Right renal cortex interstitium (tissue), 3 donors: ENCODE data around the gene CREBL2. TPM values are rescaled to one million over a fixed set of nuclear protein-coding genes. Genes with fewer than 3 reads are reported as not detected.
A peak's percentile ranks its signal among the peaks of the same experiment; 100 is the strongest.
"Not testable (repeated sequence)": the region's sequence is repeated elsewhere in the genome, so short reads cannot be mapped to it uniquely, and the experiment has no call there.

Source experiments
- DNase-seq, 3 donors: peaks; one replicate each; pipeline ENCODE4 v3.0.0-alpha.2; 2013; ENCODE audit warnings: low read depth in 3 of 3, low spot score in 2 of 3
- polyA plus RNA-seq, 3 donors: library from polyadenylated mRNA; unstranded; fragments of 120-200 nt; gene quantifications; one replicate each; pipeline ENCODE4 v1.2.1, GENCODE V29; 2013; ENCODE audit not compliant: insufficient read length in 3 of 3

Gene CREBL2
- polyA plus RNA-seq, 3 donors, result 35.9 to 39.1 (median 37.0) TPM

DNA sequence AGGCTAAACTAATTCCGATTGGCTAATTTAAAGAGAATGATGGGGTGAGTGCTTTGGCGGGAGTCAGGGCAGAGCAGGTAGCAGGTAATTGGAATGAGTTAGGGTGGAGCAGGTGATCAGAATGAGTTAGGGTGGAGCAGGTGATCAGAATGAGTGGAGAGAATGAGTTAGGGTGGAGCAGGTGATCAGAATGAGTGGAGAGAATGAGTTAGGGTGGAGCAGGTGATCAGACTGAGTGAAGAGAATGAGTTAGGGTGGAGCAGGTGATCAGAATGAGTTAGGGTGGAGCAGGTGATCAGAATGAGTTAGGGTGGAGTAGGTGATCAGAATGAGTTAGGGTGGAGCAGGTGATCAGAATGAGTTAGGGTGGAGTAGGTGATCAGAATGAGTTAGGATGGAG is 15.7 kb upstream of the CREBL2 start:
- not testable (repeated sequence) for DNase-seq

DNA sequence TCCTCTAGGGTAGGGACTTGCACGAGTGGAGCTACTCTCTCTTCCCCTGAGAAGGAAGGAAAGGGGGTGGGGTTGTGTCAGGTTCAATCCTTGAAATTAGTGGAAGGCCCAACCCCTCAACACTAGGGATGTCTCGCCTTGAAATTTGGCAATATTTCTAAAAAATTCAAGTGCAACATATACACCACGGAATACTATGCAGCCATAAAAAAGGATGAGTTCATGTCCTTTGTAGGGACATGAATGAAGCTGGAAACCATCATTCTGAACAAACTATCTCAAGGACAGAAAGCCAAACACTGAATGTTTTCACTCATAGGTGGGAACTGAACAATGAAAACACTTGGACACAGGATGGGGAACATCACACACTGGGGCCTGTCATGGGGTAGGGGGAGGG is 15.1 kb upstream of the CREBL2 start:
- DNase-seq, result not testable (repeated sequence)

DNA sequence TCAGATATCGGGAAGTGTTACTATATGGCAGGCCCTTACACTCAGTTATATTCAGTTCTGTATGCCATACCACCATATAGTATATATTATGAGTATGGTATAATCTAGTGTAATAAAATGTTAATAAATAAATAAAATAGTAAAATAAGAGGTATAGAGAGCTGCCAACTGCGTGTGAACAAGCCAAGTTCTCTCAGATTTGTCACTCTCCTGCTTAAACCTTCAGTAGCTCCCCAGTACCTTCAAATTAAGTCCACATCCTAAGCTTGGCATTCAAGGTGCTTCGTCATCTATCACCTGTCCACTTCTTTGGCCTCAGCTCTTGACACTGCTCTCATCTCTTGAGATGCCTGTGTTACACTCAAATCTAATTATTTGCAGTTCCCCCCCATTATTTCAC is 12.8 kb upstream of the CREBL2 start:
- DNase-seq, result no peak

DNA sequence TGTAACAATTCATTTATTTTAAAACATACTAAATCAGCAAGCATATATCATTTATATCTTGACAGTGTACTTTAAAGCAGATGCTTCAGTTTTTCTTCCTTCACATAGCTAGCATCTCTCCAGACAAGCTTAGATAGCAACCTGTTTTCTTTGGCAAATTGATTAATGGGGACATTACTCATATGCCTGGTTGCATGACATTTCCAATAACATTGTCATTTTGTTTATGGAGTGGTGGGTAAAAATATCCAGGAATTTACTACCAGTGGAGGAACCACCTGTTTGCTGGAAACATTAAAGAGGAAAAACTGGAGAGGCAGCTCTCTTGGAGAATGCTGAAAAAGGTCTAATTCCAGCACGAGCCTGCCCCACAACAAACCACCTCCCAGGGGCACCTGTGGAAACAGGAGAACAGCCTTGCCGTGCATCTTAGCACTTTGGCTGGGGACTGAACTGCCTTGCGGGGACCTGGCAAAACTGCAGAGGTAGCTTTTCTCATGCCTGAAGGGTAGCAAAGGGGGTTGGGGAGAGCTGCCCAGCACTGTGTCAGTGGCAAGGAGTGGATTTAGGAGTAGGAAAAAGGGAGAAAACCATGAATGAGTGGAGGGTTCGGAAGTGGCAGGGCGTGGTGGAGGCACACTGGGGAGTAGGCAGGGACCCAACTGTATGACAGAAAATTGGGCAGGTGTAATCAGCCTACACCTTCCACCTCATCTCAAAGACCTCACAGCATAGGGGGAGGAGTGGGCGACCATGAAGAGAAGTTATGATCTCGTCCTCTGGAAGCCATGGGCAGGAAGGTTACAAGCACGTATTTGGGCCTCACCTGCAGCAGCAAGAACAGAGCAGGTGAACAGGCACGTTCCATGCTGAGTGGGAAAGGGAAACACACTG is 11.7 kb upstream of the CREBL2 start:
- DNase-seq, result no peak

DNA sequence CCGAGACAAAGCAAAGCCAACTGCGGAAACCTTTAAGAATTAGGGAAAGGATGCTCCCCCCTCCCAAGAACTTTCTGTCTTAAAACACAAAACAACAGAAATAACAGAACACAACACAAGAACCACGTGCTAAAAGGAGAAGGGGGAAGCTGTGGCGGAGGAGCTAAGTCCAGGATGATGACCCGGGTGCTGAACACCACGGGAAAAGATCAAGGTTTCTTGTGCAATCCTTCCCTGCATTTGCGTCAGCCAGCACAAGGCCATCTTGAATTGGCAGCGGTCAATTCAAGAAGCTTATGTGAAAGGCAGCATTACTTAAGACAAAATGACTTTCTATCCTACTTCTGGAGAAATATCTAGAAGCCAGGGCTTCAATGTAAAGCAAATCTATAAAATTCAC is 11.0 kb upstream of the CREBL2 start:
- DNase-seq, result no peak

DNA sequence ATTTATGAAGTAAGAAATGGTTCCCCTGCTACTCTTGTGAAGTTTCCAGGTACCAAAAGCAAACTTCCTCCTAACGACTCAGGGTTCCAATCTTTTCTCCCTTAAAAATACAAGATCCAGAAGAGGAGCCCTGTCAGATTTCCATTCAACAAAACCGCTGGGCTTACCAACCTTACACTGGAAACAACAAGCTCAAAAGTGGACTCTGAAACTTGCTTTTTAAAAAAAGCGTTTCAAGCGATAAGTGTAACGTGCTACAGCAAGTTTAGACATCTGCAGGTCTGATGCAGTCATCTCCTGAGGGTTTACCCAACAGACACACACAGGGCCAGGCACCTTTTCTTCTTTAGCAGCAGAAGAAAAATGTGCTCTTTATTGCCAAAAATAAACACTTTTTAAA is 6.9 kb upstream of the CREBL2 start:
- no peak for DNase-seq

DNA sequence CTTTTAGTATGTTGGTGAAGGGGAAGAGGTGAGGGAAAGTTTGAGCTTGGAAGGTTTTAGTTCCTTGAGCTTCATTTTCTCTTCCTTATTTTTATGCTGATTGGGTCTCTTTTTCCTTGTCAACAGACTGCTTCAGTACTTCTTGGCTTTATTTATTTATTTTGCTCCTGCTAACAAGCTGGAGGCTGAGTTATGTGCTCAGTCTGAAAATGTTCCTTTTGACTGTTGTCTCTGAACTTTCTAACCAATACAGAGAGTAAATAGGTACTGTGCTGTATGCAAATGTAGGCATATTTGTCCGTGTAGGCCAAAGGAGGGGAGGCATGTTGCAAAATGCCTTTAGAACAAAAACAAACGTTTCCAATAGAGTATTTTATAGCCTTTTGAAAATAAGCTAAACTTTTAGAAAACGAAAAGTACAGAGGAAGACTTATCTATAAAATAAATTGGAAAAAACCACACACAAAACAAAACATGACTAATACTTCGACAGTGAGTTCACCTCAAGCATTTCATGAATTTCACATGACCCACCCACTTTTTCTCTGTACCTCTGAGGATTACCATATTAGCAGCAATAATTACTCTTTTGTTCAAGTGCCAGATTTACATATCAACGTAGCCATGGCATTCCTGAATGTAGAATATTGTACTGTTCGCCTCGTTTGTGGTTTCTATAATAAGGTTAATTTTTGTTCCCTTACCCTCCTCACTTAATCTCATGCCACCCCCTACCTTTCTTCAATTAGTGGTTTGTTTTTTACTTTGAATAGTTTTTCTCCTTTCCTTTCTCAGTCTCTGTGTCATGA is 4.7 kb upstream of the CREBL2 start:
- DNase-seq, result no peak

DNA sequence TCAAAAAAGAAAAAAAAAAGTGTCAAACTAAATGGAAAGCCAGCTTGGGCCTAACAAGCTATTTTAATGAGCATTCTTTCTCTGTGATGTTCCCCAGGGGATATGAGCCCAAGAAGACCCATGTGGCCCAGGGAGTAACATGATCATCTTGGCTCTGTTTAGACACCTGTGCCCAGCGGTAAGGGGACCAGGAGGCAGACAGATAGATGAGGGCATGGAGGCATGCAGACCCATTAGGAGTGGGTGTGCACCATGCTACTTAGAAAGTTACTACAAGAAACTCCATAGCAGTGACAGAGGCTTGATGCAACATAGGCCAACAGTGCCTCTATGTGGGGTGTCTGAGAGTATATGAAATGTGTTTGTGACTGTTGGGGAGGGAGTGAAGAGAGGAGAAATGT is 3.1 kb upstream of the CREBL2 start:
- DNase-seq, result no peak

DNA sequence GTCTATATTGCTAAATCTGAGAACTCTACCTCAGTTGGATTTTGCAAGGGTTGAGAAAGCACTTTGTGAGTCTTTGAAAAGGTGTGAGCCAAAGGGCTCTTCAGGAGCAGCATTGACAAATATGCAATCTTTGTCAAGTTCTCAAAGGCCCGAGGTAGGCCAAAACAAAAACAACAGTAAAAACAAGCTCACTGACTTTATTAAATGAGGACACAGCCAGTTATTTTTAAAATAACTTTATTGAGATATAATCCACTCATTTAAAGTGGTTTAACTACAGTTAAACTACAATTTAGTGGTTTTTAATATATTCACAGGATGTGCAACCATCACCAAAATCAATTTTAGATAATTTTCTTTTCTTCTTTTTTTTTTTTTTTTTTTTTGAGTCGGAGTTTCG is 2.0 kb upstream of the CREBL2 start:
- no peak for DNase-seq

DNA sequence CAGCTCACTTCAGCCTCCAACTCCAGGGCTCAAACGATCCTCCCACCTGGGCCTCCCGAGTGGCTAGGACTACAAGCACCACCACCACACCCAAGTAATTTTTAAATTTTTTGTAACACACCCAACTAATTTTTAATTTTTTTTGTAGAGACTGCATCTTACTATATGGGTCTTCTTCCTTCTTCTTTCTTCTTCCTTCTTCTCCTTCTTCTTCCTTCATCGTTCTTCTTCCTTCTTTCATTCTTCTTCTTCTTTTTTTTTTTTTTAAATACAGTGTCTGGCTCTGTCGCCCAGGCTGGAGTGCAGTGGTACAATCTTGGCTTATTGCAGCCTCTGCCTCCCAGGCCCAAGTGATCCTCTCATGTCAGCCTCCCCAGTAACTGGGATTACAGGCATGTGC is 965 bp upstream of the CREBL2 start:
- no peak for DNase-seq

DNA sequence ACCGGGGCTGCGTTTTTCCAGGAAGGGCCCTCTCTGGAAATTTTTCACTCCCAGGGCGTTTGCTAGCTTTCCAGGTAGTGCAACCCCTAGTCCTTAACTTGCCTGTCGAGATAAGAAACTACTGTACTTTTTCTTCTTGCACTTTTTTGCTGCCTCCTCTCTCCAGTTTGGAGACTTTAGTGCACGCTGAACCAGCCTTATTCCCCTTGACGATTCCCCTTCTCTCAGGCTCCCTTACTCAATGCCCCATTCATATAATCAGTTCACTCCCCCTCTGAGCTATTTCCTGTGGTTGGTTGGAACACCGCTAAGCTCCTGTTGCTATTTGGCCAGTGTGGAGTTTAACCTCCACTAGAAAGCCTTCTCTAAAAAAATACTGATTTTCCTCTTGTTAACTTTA is 682 bp downstream of the CREBL2 start:
- peak in 1 of 3 donors; percentile 18 for DNase-seq

DNA sequence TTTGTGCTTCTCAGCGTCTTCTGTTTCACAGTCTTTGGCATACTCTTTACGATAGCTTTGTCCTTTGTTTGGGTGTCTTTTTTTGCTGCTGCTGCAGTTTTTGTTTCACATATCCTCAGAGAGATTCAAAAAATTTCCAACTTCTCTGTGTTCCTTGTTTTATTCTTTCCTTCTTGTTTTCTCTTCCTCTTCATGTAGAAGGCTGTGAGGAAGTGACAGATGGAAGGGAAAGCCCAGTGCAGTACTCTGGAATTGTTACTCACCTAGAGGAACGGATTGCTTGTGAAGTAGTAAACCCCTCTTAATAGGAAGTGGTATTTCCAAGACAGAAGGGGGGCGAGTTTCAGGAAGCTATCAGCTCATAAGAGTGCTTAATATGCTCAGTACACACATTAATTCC is 1.7 kb downstream of the CREBL2 start:
- no peak for DNase-seq

DNA sequence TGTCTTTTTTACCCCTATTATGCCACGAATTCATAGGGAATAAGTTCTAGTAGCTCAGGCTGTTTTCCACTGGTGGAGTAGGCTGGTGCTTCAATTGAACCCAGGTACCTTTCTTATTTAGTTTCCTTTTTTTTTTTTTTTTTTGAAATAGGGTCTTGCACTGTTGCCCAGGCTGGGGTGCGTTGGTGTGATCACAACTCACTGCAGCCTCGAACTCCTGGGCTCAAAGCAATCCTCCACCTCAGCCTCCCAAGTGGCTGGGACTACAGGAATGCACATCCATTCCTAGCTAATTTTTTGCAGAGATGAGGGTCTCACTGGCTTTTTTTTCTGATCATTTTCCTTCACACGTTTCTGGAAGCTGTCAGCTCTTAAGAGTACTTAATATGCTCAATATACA is 2.7 kb downstream of the CREBL2 start:
- DNase-seq, result no peak

DNA sequence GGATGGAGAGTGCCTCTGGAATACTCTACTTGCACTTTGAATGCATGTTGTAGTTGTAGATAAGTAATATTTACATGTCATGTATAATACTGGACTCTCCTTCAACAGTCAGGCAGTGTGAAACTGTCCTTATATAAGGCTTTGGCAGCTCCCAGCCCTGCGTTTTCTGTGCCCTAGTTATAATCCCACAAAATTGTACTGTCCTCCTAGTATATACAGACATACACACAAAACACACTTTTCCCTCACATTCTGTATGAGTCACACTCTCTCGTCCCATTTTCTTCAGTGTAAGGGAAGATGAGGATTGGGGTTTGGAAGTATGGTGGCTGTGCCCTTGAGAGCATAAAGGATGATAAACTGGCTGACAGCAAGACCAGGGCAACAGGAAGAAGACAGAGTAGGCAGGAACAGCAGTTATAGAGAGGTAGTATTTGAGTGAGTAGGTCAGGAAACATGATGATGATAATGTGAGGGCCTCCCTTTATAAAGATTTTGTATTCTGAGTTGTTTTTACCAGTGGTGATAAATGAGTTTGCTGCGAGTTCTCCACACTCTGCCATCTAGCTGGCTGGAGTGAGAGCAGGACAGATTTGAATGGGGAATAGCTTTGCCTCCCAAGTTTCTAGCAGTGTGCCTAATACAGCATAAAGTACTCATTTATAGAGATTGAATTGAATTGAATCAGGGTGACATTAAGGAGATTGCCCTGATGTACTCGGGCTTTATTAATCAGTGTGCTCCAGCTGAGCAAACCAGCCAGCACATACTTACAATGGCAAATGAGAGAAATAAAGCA is 5.0 kb downstream of the CREBL2 start:
- DNase-seq, result no peak

DNA sequence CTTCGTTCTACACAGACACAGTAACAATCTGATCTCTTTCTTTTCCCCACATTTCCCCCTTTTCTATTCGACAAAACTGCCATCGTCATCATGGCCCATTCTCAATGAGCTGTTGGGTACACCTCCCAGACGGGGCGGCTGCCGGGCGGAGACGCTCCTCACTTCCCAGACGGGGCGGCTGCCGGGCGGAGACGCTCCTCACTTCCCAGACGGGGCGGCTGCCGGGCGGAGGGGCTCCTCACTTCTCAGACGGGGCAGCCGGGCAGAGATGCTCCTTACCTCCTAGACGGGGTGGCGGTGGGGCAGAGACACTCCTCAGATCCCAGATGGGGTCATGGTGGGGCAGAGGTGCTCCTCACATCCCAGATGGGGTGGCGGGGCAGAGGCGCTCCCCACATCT is 6.4 kb downstream of the CREBL2 start:
- not testable (repeated sequence) for DNase-seq

DNA sequence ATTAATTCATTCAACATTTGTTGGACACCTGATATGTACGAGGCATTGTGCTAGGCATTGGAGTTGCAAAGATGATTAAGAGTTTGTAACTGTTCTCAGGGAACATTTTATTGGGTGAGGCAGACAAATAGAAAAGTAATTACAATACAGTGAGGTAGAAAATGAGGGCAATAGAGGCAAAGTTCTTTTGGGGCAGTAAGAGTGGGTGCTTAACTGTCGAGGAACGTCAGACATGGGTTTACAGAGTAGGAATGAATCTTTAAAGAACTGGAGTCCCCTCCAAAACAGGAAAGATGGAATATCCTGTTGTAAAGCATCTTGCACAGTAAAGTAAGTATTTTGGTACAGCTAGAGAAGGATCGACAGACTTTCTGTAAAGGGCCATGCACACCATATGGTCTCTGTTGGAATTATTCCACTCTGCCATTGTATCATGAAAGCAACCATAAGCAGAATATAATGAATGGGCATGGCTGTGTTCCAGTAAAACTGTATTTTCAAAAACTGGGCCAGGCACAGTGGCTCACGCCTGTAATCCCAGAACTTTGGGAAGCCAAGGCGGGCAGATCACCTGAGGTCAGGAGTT is 9.1 kb downstream of the CREBL2 start:
- no peak for DNase-seq

DNA sequence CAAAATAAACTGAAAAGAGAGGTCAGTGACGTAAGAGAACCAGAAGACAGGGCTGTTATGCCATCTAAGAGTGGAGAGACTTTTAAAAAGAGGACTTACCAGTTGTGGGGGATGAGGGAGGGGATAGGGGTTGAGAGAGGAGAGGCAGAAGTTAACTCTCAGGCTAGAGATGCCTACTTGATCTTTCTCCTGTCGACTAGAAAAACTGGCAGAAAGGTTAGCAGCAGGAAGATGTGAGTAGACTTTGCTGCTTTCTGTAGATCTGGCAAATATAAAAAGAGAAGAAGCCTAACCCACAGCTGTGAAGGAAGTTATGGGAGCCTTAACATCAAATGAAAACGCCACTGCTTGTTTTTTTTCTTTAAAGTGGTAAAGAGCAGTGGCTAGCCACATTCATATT is 10.7 kb downstream of the CREBL2 start:
- no peak for DNase-seq

DNA sequence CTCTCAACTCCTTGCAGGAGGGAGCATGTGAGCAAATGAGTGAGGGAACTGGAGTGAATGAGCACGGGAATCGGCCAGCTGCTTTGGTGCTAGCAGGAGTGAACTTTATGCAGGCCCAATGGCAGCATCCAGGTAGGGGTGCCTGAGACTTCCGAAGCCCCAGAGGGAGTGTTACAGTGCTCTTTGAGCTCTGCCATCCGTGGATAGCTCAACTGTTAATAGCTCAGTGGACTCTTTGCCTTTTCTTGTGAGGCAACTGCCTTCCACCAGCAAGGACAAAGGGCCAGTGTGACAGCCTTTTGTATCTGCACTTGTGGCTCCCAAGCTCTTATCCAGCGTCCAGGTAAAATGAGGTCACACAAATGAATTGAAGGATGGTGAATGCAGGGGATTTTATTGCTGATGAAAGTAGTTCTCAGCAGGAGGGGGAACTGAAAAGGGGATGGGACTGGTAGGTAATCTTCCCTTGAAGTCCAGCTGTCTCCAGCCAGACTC is 12.9 kb downstream of the CREBL2 start:
- no peak for DNase-seq

DNA sequence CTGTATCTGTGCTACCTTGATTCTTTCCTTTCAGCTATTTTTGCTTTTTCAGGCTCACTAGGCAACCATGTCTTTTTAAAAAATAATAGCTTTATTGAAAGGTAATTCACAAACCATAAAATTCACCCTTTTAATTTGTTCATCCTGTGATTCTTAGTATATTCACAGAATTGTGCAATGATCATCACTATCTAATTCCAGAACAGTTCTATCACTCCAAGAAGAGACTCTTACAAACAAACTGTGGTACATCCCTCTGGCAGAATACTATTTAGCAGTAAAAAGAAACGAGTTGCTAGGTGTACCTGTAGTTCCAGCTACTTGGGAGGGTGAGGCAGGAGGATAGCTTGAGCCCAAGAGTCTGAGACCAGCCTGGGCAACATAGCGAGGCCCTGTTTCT is 14.8 kb downstream of the CREBL2 start:
- no peak for DNase-seq

DNA sequence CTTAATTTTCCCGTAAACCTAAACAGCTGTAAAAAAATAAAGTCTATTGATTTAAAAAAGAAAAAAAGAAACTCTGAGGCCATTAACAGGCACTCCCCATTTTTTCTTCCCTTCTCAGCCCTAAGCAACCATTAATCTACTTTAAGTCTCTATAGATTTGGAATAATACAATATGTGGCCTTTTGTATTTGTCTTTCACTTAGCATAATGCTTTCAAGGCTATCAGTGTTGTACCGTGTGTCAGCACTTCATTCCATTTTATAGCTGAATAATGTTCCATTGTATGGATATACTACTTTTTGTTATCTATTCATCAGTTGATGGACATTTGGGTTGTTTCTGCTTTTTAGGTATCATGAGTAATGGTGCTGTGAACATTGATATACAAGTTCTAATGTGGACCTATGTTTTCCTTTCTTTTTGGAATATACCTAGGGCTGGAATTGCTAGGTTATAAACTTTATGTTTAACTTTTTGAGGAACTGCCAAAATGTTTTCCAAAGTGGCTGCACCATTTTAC is 15.7 kb downstream of the CREBL2 start:
- no peak for DNase-seq
